ENCODE data around the gene KCNC3. TPM values are rescaled to one million over a fixed set of nuclear protein-coding genes. Genes with fewer than 3 reads are reported as not detected.

Gene KCNC3
- 5.3 and 6.8 TPM in 2 replicates for total RNA-seq (2022)
- percentile 38 among the genes with signal in this experiment for Bru-seq, nascent RNA
- percentile 49 among the genes with signal in this experiment for BruChase-seq, experiment 1, labeled RNA remaining after a 6-hour chase
- BruChase-seq, experiment 2, labeled RNA remaining after a 2-hour chase: percentile 49 among the genes with signal in this experiment
- long read RNA-seq: 0 reads

DNA sequence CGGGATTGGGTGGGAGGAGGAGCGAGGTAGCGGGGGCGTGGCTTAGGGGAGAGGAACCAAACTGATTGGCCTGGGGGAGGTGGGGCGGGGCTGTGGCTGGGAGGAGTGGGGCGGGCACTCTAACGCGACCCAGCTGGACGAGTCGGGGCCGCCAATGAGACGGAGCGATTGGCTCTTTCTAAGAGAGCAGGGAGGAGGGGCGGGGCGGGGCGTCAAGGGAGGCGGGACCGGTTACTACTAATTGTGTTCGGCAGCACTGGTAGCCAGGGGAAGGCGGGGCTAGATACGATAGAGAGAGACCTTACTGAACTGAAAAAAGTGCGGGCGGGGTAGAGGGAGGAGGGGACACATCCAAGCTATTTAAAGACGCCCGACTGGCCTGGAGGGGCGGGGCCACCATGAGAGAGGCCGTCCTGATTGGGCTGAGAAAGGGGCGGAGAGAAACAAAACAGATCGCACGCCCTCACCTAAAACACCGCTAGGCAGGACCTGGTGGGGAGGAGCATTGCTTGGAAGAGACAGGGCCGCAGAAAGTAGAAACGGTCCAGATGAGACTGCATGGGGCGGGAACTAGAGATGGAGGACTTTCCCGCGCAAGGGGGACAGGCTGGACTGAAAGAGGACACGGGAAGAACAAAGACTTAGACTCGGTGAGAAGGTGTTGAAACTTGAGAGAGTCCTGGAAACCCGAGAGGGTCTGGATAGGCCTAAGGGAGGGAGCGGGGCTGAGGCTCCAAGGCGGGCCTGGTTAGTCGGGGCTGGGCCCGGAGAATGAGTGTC is at the start of gene KCNC3:
Gene KCNC3 (minus strand): TSS at position 232 of the 780 bp plus-strand sequence. CDS start 295 bp downstream, outside the sequence.
- CTCF ChIA-PET: interaction anchor here (0.5 to 1.2 kb wide), 16 partner anchors 10 to 1202 kb away, joined by 3 to 9 read pairs (median 4); no protein-coding TSS in a partner anchor
- Mint-ChIP-seq H3K36me3 (ENCODE audit: insufficient read depth, unreplicated experiment) (peaks cover 65% of the 10 kb centered on the region), H3K9me3 (ENCODE audit: low read depth, unreplicated experiment) (peaks cover 5% of the 10 kb centered on the region), H3K4me3 (ENCODE audit: low read depth, unreplicated experiment) (peak within 1 kb of the TSS; percentile 60), H3K4me1 (ENCODE audit: low read depth, unreplicated experiment) (peaks cover 60% of the 10 kb centered on the region), H3K27me3 (ENCODE audit: unreplicated experiment) (peaks cover 70% of the 10 kb centered on the region), H3K27ac (ENCODE audit: unreplicated experiment) (peak within 1 kb of the TSS; percentile 51)
- no TSS peak for BruUV-seq (replicated peaks)
- intact Hi-C loops (cut with micrococcal nuclease; ENCODE audit: unreplicated experiment): no loop called here
- TF ChIP-seq, protein P1, sequence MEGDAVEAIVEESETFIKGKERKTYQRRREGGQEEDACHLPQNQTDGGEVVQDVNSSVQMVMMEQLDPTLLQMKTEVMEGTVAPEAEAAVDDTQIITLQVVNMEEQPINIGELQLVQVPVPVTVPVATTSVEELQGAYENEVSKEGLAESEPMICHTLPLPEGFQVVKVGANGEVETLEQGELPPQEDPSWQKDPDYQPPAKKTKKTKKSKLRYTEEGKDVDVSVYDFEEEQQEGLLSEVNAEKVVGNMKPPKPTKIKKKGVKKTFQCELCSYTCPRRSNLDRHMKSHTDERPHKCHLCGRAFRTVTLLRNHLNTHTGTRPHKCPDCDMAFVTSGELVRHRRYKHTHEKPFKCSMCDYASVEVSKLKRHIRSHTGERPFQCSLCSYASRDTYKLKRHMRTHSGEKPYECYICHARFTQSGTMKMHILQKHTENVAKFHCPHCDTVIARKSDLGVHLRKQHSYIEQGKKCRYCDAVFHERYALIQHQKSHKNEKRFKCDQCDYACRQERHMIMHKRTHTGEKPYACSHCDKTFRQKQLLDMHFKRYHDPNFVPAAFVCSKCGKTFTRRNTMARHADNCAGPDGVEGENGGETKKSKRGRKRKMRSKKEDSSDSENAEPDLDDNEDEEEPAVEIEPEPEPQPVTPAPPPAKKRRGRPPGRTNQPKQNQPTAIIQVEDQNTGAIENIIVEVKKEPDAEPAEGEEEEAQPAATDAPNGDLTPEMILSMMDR (IDR thresholded peaks at IDR 0.05; ENCODE audit: unreplicated experiment): no peak
- DNase-seq: peak; percentile 99

DNA sequence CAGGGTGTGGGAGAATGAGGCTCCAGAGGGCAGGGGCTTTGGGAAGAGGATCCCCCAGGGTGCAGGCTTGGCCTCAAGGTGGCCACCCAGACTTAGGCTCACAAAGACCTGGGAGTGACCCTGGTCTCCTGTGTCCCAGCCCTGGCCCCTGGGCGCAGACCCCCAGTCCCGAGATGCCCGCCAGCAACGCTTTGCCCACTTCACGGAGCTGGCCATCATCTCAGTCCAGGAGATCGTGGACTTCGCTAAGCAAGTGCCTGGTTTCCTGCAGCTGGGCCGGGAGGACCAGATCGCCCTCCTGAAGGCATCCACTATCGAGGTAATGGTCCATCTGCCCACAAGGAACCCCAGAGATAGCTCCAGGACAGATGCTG is 49.7 kb upstream of the KCNC3 start:
- Mint-ChIP-seq H3K36me3 (ENCODE audit: insufficient read depth, unreplicated experiment) (peaks cover 60% of the 10 kb centered on the region), H3K4me3 (ENCODE audit: low read depth, unreplicated experiment) (no peak overlapping the region), H3K27me3 (ENCODE audit: unreplicated experiment) (no peaks in the 10 kb centered on the region), H3K27ac (ENCODE audit: unreplicated experiment) (no peak overlapping the region), H3K4me1 (ENCODE audit: low read depth, unreplicated experiment) (peaks cover 25% of the 10 kb centered on the region), H3K9me3 (ENCODE audit: low read depth, unreplicated experiment) (no peaks in the 10 kb centered on the region)
- intact Hi-C loops (cut with micrococcal nuclease; ENCODE audit: unreplicated experiment): no loop called here
- DNase-seq: no peak
- CTCF ChIA-PET: no interaction called here
- TF ChIP-seq, protein P1 (IDR thresholded peaks at IDR 0.05; ENCODE audit: unreplicated experiment): no peak
- BruUV-seq (replicated peaks): no TSS peak

DNA sequence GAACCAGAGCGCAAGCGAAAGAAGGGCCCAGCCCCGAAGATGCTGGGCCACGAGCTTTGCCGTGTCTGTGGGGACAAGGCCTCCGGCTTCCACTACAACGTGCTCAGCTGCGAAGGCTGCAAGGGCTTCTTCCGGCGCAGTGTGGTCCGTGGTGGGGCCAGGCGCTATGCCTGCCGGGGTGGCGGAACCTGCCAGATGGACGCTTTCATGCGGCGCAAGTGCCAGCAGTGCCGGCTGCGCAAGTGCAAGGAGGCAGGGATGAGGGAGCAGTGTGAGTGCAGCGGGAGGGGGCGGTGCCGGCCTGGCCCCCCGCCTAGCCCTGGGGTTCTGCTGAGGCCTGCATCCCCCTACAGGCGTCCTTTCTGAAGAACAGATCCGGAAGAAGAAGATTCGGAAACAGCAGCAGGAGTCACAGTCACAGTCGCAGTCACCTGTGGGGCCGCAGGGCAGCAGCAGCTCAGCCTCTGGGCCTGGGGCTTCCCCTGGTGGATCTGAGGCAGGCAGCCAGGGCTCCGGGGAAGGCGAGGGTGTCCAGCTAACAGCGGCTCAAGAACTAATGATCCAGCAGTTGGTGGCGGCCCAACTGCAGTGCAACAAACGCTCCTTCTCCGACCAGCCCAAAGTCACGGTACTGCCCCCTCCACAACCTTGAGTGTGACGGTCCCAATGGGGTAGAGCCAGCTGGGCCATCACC is 49.1 kb upstream of the KCNC3 start:
- Mint-ChIP-seq H3K4me3 (ENCODE audit: low read depth, unreplicated experiment) (peak overlapping the region; percentile 93), H3K9me3 (ENCODE audit: low read depth, unreplicated experiment) (no peaks in the 10 kb centered on the region)

DNA sequence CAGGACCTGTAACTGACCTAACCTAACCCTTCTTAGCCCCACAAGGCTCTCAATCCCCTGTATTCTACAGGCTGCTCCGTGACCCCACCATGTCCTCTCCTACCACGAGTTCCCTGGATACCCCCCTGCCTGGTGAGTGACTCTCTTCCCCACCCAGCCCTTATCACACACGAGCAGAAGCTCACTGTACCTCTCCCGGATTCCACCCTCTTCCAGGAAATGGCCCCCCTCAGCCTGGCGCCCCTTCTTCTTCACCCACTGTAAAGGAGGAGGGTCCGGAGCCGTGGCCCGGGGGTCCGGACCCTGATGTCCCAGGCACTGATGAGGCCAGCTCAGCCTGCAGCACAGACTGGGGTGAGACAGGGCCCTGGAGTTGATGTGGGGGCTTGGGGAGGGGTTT is 48.3 kb upstream of the KCNC3 start:
- DNase-seq: no peak
- TF ChIP-seq, protein P1 (IDR thresholded peaks at IDR 0.05; ENCODE audit: unreplicated experiment): no peak
- Mint-ChIP-seq H3K27me3 (ENCODE audit: unreplicated experiment) (no peaks in the 10 kb centered on the region), H3K4me3 (ENCODE audit: low read depth, unreplicated experiment) (peak overlapping the region; percentile 93), H3K27ac (ENCODE audit: unreplicated experiment) (peak overlapping the region; percentile 99), H3K36me3 (ENCODE audit: insufficient read depth, unreplicated experiment) (peaks cover 46% of the 10 kb centered on the region), H3K9me3 (ENCODE audit: low read depth, unreplicated experiment) (no peaks in the 10 kb centered on the region), H3K4me1 (ENCODE audit: low read depth, unreplicated experiment) (peaks cover 15% of the 10 kb centered on the region)
- no TSS peak for BruUV-seq (replicated peaks)
- intact Hi-C loops (cut with micrococcal nuclease; ENCODE audit: unreplicated experiment): no loop called here
- CTCF ChIA-PET: no interaction called here

More for the DNA sequence above, 49.1 kb upstream of the KCNC3 start:
- no peak for DNase-seq
- CTCF ChIA-PET: no interaction called here
- H3K4me1 Mint-ChIP-seq (ENCODE audit: low read depth, unreplicated experiment): peaks cover 19% of the 10 kb centered on the region
- no TSS peak for BruUV-seq (replicated peaks)
- TF ChIP-seq, protein P1 (IDR thresholded peaks at IDR 0.05; ENCODE audit: unreplicated experiment): no peak
- intact Hi-C loops (cut with micrococcal nuclease; ENCODE audit: unreplicated experiment): no loop called here
- H3K36me3 Mint-ChIP-seq (ENCODE audit: insufficient read depth, unreplicated experiment): peaks cover 54% of the 10 kb centered on the region
- H3K27ac Mint-ChIP-seq (ENCODE audit: unreplicated experiment): peak overlapping the region; percentile 99
- H3K27me3 Mint-ChIP-seq (ENCODE audit: unreplicated experiment): no peaks in the 10 kb centered on the region
